CD14-positive monocyte (primary cell): Measurements from ENCODE around the gene FCSK. TPM values are rescaled to one million over a fixed set of nuclear protein-coding genes. Genes with fewer than 3 reads are reported as not detected.
A peak's percentile ranks its signal among the peaks of the same experiment; 100 is the strongest.

ENCODE experiments used
- DNase-seq, 3 donors: peaks; one replicate each; pipeline ENCODE4 v3.0.0-alpha.2; 2011 to 2022
- H2AFZ ChIP-seq: 2 replicates; pipeline ENCODE4 v1.6.0; 2012; ENCODE audit warnings: mild to moderate bottlenecking, low read depth, low read length, inconsistent platforms; ENCODE audit not compliant: insufficient read depth, poor library complexity, severe bottlenecking
- H3K27ac ChIP-seq, 2 donors: 1 replicate in 1 of 2; 2 replicates in 1 of 2; pipeline ENCODE4 v1.5.1; 2012 to 2013; ENCODE audit warnings: low read length in 2 of 2, control low read depth in 1 of 2, inconsistent platforms in 1 of 2, low read depth in 1 of 2, mild to moderate bottlenecking in 1 of 2
- H3K27me3 ChIP-seq, 2 donors: one replicate each; pipeline versions ENCODE4 v1.6.0 to v1.6.1; 2011 to 2013; ENCODE audit warnings: low read length in 2 of 2; ENCODE audit not compliant: control insufficient read depth in 2 of 2, insufficient read depth in 2 of 2
- H3K36me3 ChIP-seq, 2 donors: replicated peaks in 1 of 2; 1 replicate in 1 of 2; 2 replicates in 1 of 2; pipeline versions ENCODE4 v1.5.1 to v1.6.1; 2012 to 2013; ENCODE audit warnings: low read length in 2 of 2, control low read depth in 1 of 2, inconsistent platforms in 1 of 2, mild to moderate bottlenecking in 1 of 2; ENCODE audit not compliant: insufficient read depth in 2 of 2, control insufficient read depth in 1 of 2
- H3K4me1 ChIP-seq, 2 donors: 1 replicate in 1 of 2; 2 replicates in 1 of 2; pipeline versions ENCODE4 v1.5.1 to v1.6.1; 2012 to 2013; ENCODE audit warnings: low read length in 2 of 2, control low read depth in 1 of 2, inconsistent platforms in 1 of 2, mild to moderate bottlenecking in 1 of 2, moderate library complexity in 1 of 2; ENCODE audit not compliant: insufficient read depth in 2 of 2, control insufficient read depth in 1 of 2
- H3K4me2 ChIP-seq: replicated peaks from 2 replicates; pipeline ENCODE3; 2012; ENCODE audit warnings: low read length, moderate library complexity, mild to moderate bottlenecking; ENCODE audit not compliant: poor library complexity, severe bottlenecking; ENCODE audit errors: extremely low read depth
- H3K4me3 ChIP-seq, 3 experiments: fragments of 200-600 bp in 1 of 3; sonication (generic) in 1 of 3; replicated peaks in 1 of 3; 1 replicate in 2 of 3; 2 replicates in 1 of 3; pipeline ENCODE4 v1.5.1; 2011 to 2013; ENCODE audit warnings: low read length in 3 of 3, mild to moderate bottlenecking in 3 of 3, control low read depth in 2 of 3, low read depth in 2 of 3, inconsistent platforms in 1 of 3, moderate library complexity in 1 of 3
- H3K79me2 ChIP-seq: 2 replicates; pipeline ENCODE4 v1.6.0; 2012; ENCODE audit warnings: mild to moderate bottlenecking, control low read depth, inconsistent platforms, low read length, moderate library complexity; ENCODE audit not compliant: insufficient read depth
- H3K9ac ChIP-seq: 2 replicates; pipeline ENCODE4 v1.6.0; 2017; ENCODE audit warnings: low read length, mild to moderate bottlenecking; ENCODE audit not compliant: insufficient read depth, poor library complexity, severe bottlenecking
- H3K9me3 ChIP-seq, 2 donors: replicated peaks in 1 of 2; 1 replicate in 1 of 2; 2 replicates in 1 of 2; pipeline versions ENCODE4 v1.5.1 to v1.6.1; 2012 to 2013; ENCODE audit warnings: low read length in 2 of 2, control low read depth in 1 of 2; ENCODE audit not compliant: control insufficient read depth in 1 of 2, insufficient read depth in 1 of 2
- H4K20me1 ChIP-seq: 2 replicates; pipeline ENCODE4 v1.6.0; 2012; ENCODE audit warnings: mild to moderate bottlenecking, low read length, control low read depth, moderate library complexity; ENCODE audit not compliant: insufficient read depth
- H3K27ac Mint-ChIP-seq, 7 donors: one replicate each; pipeline ENCODE4 v1.8.0; 2020; ENCODE audit warnings: mild to moderate bottlenecking in 7 of 7, mixed read lengths in 7 of 7, moderate library complexity in 6 of 7, inconsistent platforms in 2 of 7
- H3K27me3 Mint-ChIP-seq, 3 donors: one replicate each; pipeline ENCODE4 v1.8.0; 2021 to 2022; ENCODE audit warnings: low read depth in 3 of 3, mild to moderate bottlenecking in 3 of 3, mixed read lengths in 3 of 3, moderate library complexity in 3 of 3, inconsistent platforms in 1 of 3
- H3K36me3 Mint-ChIP-seq, 2 donors: one replicate each; pipeline ENCODE4 v1.8.0; 2020; ENCODE audit warnings: mixed read lengths in 2 of 2, inconsistent platforms in 1 of 2, mild to moderate bottlenecking in 1 of 2
- H3K4me1 Mint-ChIP-seq: one replicate; pipeline ENCODE4 v1.8.0; 2020; ENCODE audit warnings: mild to moderate bottlenecking, mixed read lengths
- H3K4me3 Mint-ChIP-seq, 2 donors: one replicate each; pipeline ENCODE4 v1.8.0; 2020; ENCODE audit warnings: mild to moderate bottlenecking in 2 of 2, mixed read lengths in 2 of 2, moderate library complexity in 1 of 2
- H3K9me3 Mint-ChIP-seq, 7 donors: one replicate each; pipeline ENCODE4 v1.8.0; 2020 to 2022; ENCODE audit warnings: mixed read lengths in 7 of 7, mild to moderate bottlenecking in 6 of 7, moderate library complexity in 6 of 7, inconsistent platforms in 2 of 7
- WGBS: methylation state at CpG from one replicate; pipeline ENCODE4 v1.1.5; 2013; ENCODE audit warnings: missing lambda C conversion rate; ENCODE audit not compliant: insufficient coverage; 5-methylcytosine and 5-hydroxymethylcytosine counted together
- intact Hi-C, 2 donors: fragments of 100-400 bp; cut with micrococcal nuclease; formaldehyde crosslinking; loops; one replicate each; pipeline versions ENCODE4 v1.15.0 to v1.15.1; 2023
- polyA plus RNA-seq, 3 donors: library from polyadenylated mRNA; depleted of rRNA in 1 of 3; unstranded in 2 of 3; stranded (reverse) in 1 of 3; fragments of 300-500 nt in 2 of 3; fragments of >200 nt in 1 of 3; fragmentation: Illumina TruSeq in 2 of 3; gene quantifications; 1 replicate in 2 of 3; 2 replicates in 1 of 3; pipeline ENCODE4 v1.2.3, GENCODE V29; 2012 to 2021
- TF ChIP-seq, protein P1 (sequence below): fragments of 200-600 bp; IDR thresholded peaks from one replicate; pipeline ENCODE4 v1.8.0; 2022; ENCODE audit warnings: antibody characterized with exemption, mild to moderate bottlenecking

FCSK gene
- polyA plus RNA-seq, 3 donors = 4.2 to 19.0 (median 6.4) TPM

DNA sequence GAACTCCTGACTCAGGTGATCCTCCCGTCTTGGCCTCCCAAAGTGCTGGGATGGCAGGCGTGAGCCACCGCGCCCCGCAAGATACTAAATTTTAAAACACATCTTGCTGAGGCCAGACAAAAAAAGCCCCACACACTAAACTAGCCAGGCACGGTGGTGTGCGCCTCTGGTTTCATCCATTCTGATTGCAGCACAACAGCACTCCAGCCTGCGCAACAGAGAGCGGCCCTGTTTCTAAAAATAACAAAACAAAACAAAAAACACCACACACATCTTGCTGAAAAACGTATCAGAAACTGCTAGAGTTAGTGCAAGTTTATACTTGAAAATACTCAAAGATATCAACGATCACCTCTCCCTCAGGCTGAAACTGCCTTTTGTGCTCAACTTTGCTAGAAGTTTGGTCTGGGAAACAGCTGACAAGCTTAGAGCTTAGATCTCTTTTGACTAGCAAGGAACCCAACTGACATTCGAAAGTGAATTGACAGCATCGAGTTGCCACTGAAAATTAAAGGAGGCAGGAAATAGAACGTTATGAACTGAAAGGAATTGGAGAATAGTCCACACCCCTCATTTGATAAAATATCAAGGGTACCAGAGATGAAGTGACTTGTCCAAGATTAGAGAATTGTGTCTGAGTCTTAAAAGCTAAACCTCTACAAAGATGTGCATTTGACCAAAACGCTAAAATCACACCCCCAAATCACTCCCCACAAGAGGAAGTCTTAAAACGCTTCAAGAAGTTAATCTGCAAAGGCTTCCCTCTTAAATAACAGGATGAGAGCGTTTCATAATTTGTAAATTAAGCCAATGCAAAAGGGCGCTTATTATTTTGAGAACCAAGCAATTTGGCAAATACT, 68.1 kb downstream of the FCSK start:
- peaks cover 10% of the 10 kb centered on the region for H4K20me1 ChIP-seq
- TF ChIP-seq, protein P1, sequence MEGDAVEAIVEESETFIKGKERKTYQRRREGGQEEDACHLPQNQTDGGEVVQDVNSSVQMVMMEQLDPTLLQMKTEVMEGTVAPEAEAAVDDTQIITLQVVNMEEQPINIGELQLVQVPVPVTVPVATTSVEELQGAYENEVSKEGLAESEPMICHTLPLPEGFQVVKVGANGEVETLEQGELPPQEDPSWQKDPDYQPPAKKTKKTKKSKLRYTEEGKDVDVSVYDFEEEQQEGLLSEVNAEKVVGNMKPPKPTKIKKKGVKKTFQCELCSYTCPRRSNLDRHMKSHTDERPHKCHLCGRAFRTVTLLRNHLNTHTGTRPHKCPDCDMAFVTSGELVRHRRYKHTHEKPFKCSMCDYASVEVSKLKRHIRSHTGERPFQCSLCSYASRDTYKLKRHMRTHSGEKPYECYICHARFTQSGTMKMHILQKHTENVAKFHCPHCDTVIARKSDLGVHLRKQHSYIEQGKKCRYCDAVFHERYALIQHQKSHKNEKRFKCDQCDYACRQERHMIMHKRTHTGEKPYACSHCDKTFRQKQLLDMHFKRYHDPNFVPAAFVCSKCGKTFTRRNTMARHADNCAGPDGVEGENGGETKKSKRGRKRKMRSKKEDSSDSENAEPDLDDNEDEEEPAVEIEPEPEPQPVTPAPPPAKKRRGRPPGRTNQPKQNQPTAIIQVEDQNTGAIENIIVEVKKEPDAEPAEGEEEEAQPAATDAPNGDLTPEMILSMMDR = no peak
- H3K4me2 ChIP-seq = peak overlapping the region; percentile 91
- WGBS = 45% methylated on average over 11 of the region's 18 CpGs
- no peaks in the 10 kb centered on the region for H3K9me3 Mint-ChIP-seq
- H3K79me2 ChIP-seq = peaks cover 74% of the 10 kb centered on the region
- H3K36me3 ChIP-seq = peaks cover 8 to 33% of the 10 kb centered on the region in 2 donors
- H3K27me3 ChIP-seq = no peaks in the 10 kb centered on the region
- H2AFZ ChIP-seq = peak overlapping the region; percentile 97
- peak overlapping the region; percentile 96 for H3K9ac ChIP-seq
- peaks cover 34 to 50% of the 10 kb centered on the region in 2 donors for H3K4me1 ChIP-seq
- H3K9me3 ChIP-seq = no peaks in the 10 kb centered on the region
- peaks cover 24 to 29% of the 10 kb centered on the region in 2 donors for H3K36me3 Mint-ChIP-seq
- peak overlapping the region; percentile 96 to 99 for H3K4me3 Mint-ChIP-seq
- intact Hi-C loops = loop anchor here (5.0 to 10.0 kb wide), 4 partner anchors 68 to 175 kb away; partner anchors contain the start of genes DDX19A (in 1 of the 2) and FCSK (in 1 of the 2)
- H3K27ac ChIP-seq = peak overlapping the region; percentile 81 to 97
- peak overlapping the region; percentile 84 to 99 (median 96) for H3K4me3 ChIP-seq
- peak overlapping the region; percentile 94 to 99 (median 97) for H3K27ac Mint-ChIP-seq
- DNase-seq = peak in 1 of 3 donors; percentile 10
- H3K4me1 Mint-ChIP-seq = peaks cover 48% of the 10 kb centered on the region
- peaks cover 0 to 4% (median 1%) of the 10 kb centered on the region in 3 donors for H3K27me3 Mint-ChIP-seq

DNA sequence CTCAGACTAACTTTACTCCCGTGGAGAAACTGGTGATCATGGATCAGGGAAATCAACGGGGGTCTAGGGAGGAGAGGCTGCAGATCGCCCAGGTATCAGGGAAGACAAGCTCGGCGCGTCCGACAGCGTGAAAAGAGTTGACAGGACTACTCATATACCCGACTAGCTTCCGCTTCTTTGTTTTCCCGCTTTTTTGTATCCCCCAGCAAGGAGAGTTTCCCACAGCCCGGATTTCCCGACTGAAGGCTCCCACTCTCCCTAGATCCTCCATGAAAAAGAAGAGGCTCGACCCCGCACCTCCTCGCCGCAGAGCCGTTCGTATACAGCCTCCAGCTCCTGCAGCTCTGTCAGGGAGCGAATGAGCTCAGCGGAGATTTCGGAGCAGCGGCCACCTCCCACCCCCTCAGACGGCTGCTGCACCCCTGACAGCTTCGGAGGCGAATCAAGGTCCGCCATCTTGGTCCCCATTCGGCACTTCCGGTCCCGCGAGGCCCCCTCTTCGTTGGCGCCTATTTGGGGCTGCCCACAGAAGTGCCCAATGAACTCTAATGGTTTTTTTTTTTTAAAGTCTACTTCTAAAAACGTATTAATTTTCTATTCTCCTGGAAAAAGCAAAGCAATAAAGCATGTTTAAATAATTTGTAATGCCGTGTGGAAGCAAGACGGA, 68.8 kb downstream of the FCSK start, which contains the start of gene COG4:
Gene COG4 (minus strand): TSS at position 479 of the 667 bp plus-strand sequence. CDS start 11 bp downstream, at position 468.
- H3K4me1 ChIP-seq = peaks cover 34 to 50% of the 10 kb centered on the region in 2 donors
- intact Hi-C loops = loop anchor here (5.0 to 10.0 kb wide), 4 partner anchors 68 to 176 kb away; partner anchors contain the start of genes DDX19A (in 1 of the 2) and FCSK (in 1 of the 2)
- H4K20me1 ChIP-seq = peaks cover 18% of the 10 kb centered on the region
- DNase-seq = peak; percentile 85 to 88 (median 86)
- Mint-ChIP-seq H3K9me3 (no peaks in the 10 kb centered on the region), H3K36me3 (peaks cover 18 to 29% of the 10 kb centered on the region in 2 donors), H3K27ac (peak within 1 kb of the TSS; percentile 94 to 99 (median 97)), H3K4me3 (peak within 1 kb of the TSS; percentile 96 to 99), H3K4me1 (peaks cover 48% of the 10 kb centered on the region), H3K27me3 (peaks cover 0 to 4% (median 1%) of the 10 kb centered on the region in 3 donors)
- WGBS = 0% methylated on average over 18 of the region's 36 CpGs
- H3K4me3 ChIP-seq = peak within 1 kb of the TSS; percentile 84 to 99 (median 96)
- peak within 1 kb of the TSS; percentile 96 for H3K9ac ChIP-seq
- peak within 1 kb of the TSS; percentile 97 for H2AFZ ChIP-seq
- peaks cover 81% of the 10 kb centered on the region for H3K79me2 ChIP-seq
- no peaks in the 10 kb centered on the region for H3K9me3 ChIP-seq
- peak within 1 kb of the TSS; percentile 91 for H3K4me2 ChIP-seq
- H3K27ac ChIP-seq = peak within 1 kb of the TSS; percentile 81 to 97
- TF ChIP-seq, protein P1 = no peak
- H3K27me3 ChIP-seq = no peaks in the 10 kb centered on the region
- H3K36me3 ChIP-seq = peaks cover under 1 to 33% of the 10 kb centered on the region in 2 donors
